ENCODE data around the gene TRAF3IP3.

- TF ChIP-seq CTCF (IDR thresholded peaks at IDR 0.05) (no peak), POLR2A (IDR thresholded peaks at IDR 0.05) (no peak)
These were observed 26.4 kb upstream of the TRAF3IP3 start for GRCh38 chr1:209729436-209729835.

All from right lobe of liver (tissue), 4 donors.